GM19467 (cell line): ENCODE measurements around the gene HBZ.
"Not testable (repeated sequence)": the region's sequence is repeated elsewhere in the genome, so short reads cannot be mapped to it uniquely, and the experiment has no call there.

Experiments used
- ATAC-seq: cut with Tn5 transposase; IDR thresholded peaks from one replicate; pipeline ENCODE4 v1.9.1; 2021; ENCODE audit warnings: mild to moderate bottlenecking, moderate library complexity; ENCODE audit not compliant: unreplicated experiment

Gene HBZ

GRCh38 chr16:177981-178667, 25.7 kb downstream of the HBZ start:
- no peak for ATAC-seq

- ATAC-seq, result no peak
Observed at GRCh38 chr16:178668-179015, 26.2 kb downstream of the HBZ start.

- no peak for ATAC-seq
Observed at GRCh38 chr16:179211-180092, 27.0 kb downstream of the HBZ start.

GRCh38 chr16:180101-180675, 27.7 kb downstream of the HBZ start, which contains the start of gene HBQ1:
HBQ1 (plus strand) TSS chr16:180459; CDS start chr16:180487, 28 bp downstream.
- no peak for ATAC-seq

- no peak for ATAC-seq
Observed at GRCh38 chr16:180681-181564, 28.5 kb downstream of the HBZ start.

- no peak for ATAC-seq
Observed at GRCh38 chr16:181565-182021, 29.1 kb downstream of the HBZ start.

GRCh38 chr16:183005-183404, 30.6 kb downstream of the HBZ start:
- ATAC-seq, result no peak

- no peak for ATAC-seq
Observed at GRCh38 chr16:185213-185612, 32.8 kb downstream of the HBZ start.

- no peak for ATAC-seq
Observed at GRCh38 chr16:185691-186090, 33.2 kb downstream of the HBZ start.

GRCh38 chr16:187330-187729, 34.9 kb downstream of the HBZ start:
- ATAC-seq, result no peak

- no peak for ATAC-seq
Observed at GRCh38 chr16:188674-189073, 36.2 kb downstream of the HBZ start.

- ATAC-seq, result no peak
Observed at GRCh38 chr16:189604-190186, 37.3 kb downstream of the HBZ start.

GRCh38 chr16:191831-192230, 39.4 kb downstream of the HBZ start:
- ATAC-seq, result no peak

- no peak for ATAC-seq
Observed at GRCh38 chr16:192686-193085, 40.2 kb downstream of the HBZ start.

- ATAC-seq, result no peak
Observed at GRCh38 chr16:193441-193840, 41.0 kb downstream of the HBZ start.

- ATAC-seq, result no peak
Observed at GRCh38 chr16:194516-194915, 42.1 kb downstream of the HBZ start.

- ATAC-seq, result no peak
Observed at GRCh38 chr16:200388-200787, 47.9 kb downstream of the HBZ start.

- no peak for ATAC-seq
Observed at GRCh38 chr16:203246-203645, 50.8 kb downstream of the HBZ start.

- ATAC-seq, result not testable (repeated sequence)
Observed at GRCh38 chr16:204046-204445, 51.6 kb downstream of the HBZ start.
